Natural killer cell (primary cell): ENCODE measurements around the gene HDAC4. TPM values are rescaled to one million over a fixed set of nuclear protein-coding genes. Genes with fewer than 3 reads are reported as not detected.

ENCODE experiments used
- ATAC-seq, 3 donors: fragments of 150-1000 bp in 2 of 3; fragments of 200-7000 bp in 1 of 3; cut with Tn5 transposase; 1 replicate in 1 of 3; 2 replicates in 2 of 3; pipeline ENCODE4 v1.10.0; 2021; ENCODE audit warnings: mild to moderate bottlenecking in 2 of 3, moderate library complexity in 2 of 3
- DNase-seq, 2 donors: peaks; one replicate each; pipeline versions ENCODE4 v3.0.0 to v3.0.0-alpha.2; 2013 to 2021; ENCODE audit warnings: mixed read lengths in 1 of 2
- H3K27ac ChIP-seq: one replicate; pipeline ENCODE4 v1.5.1; 2013; ENCODE audit warnings: mild to moderate bottlenecking, low read length
- H3K27me3 ChIP-seq: one replicate; pipeline ENCODE4 v1.6.1; 2013; ENCODE audit warnings: low read length; ENCODE audit not compliant: control insufficient read depth, insufficient read depth
- H3K36me3 ChIP-seq: one replicate; pipeline ENCODE4 v1.6.1; 2013; ENCODE audit warnings: low read length; ENCODE audit not compliant: control insufficient read depth, insufficient read depth
- H3K4me1 ChIP-seq: one replicate; pipeline ENCODE4 v1.6.1; 2013; ENCODE audit warnings: low read length; ENCODE audit not compliant: control insufficient read depth, insufficient read depth
- H3K4me3 ChIP-seq: one replicate; pipeline ENCODE4 v1.5.1; 2013; ENCODE audit warnings: low read length
- H3K9me3 ChIP-seq: one replicate; pipeline ENCODE4 v1.6.1; 2013; ENCODE audit warnings: low read length; ENCODE audit not compliant: control insufficient read depth, insufficient read depth
- H3K27ac Mint-ChIP-seq, 2 donors: one replicate each; pipeline ENCODE4 v1.8.0; 2022; ENCODE audit warnings: mild to moderate bottlenecking in 2 of 2, mixed read lengths in 2 of 2, moderate library complexity in 1 of 2
- H3K27me3 Mint-ChIP-seq, 2 donors: one replicate each; pipeline ENCODE4 v1.8.0; 2022; ENCODE audit warnings: low read depth in 2 of 2, mixed read lengths in 2 of 2
- H3K36me3 Mint-ChIP-seq: one replicate; pipeline ENCODE4 v1.8.0; 2022; ENCODE audit warnings: mixed read lengths
- H3K4me1 Mint-ChIP-seq, 2 donors: one replicate each; pipeline ENCODE4 v1.8.0; 2022; ENCODE audit warnings: mixed read lengths in 2 of 2
- H3K4me3 Mint-ChIP-seq: one replicate; pipeline ENCODE4 v1.8.0; 2022; ENCODE audit warnings: mild to moderate bottlenecking, moderate library complexity, mixed read lengths
- H3K9me3 Mint-ChIP-seq, 2 donors: one replicate each; pipeline ENCODE4 v1.8.0; 2022; ENCODE audit warnings: mixed read lengths in 2 of 2
- CTCF ChIP-seq: fragments of 200-600 bp; IDR thresholded peaks from one replicate; pipeline ENCODE4 v1.8.0; 2022; ENCODE audit warnings: antibody characterized with exemption
- WGBS: methylation state at CpG from one replicate; pipeline ENCODE4 v1.1.7; 2013; ENCODE audit warnings: missing lambda C conversion rate; ENCODE audit not compliant: insufficient coverage; 5-methylcytosine and 5-hydroxymethylcytosine counted together
- intact Hi-C: fragments of 100-400 bp; cut with micrococcal nuclease; formaldehyde crosslinking; loops from one replicate; pipeline ENCODE4 v1.14.2; 2022
- total RNA-seq, 4 donors: library from RNA; stranded (reverse); fragments of 120-200 nt in 1 of 4; gene quantifications; one replicate each; pipeline versions ENCODE4 v1.2.3 to v1.2.4, GENCODE V29; 2013 to 2022

Gene HDAC4
- total RNA-seq, 3 donors from 2014 or later (not counting 1 experiment from before 2014, with no cell fraction given) = 74.9 to 105 (median 100) TPM

GRCh38 chr2:239249776-239250175 lies 151.0 kb downstream of the HDAC4 start:
- no peak overlapping the region for H3K27ac ChIP-seq
- no peak overlapping the region for H3K4me3 ChIP-seq
- peaks cover 61% of the 10 kb centered on the region in 2 donors for H3K4me1 Mint-ChIP-seq
- no peaks in the 10 kb centered on the region for H3K27me3 ChIP-seq
- peaks cover 28% of the 10 kb centered on the region for H3K4me1 ChIP-seq
- H3K27ac Mint-ChIP-seq = no peak overlapping the region
- intact Hi-C loops = no loop called here
- H3K36me3 Mint-ChIP-seq = no peaks in the 10 kb centered on the region
- H3K27me3 Mint-ChIP-seq = no peaks in the 10 kb centered on the region
- H3K9me3 ChIP-seq = no peaks in the 10 kb centered on the region
- peaks cover 7% of the 10 kb centered on the region for H3K36me3 ChIP-seq
- no peak for TF ChIP-seq CTCF
- no peak for ATAC-seq
- 81% methylated on average over 17 of the region's 17 CpGs for WGBS
- no peak overlapping the region for H3K4me3 Mint-ChIP-seq
- no peak for DNase-seq
- H3K9me3 Mint-ChIP-seq = no peaks in the 10 kb centered on the region

GRCh38 chr2:239249048-239249447 lies 151.8 kb downstream of the HDAC4 start:
- ATAC-seq = no peak
- Histone ChIP-seq H3K36me3 (peaks cover 7% of the 10 kb centered on the region), H3K9me3 (no peaks in the 10 kb centered on the region), H3K4me1 (peaks cover 28% of the 10 kb centered on the region), H3K27ac (no peak overlapping the region), H3K4me3 (no peak overlapping the region), H3K27me3 (no peaks in the 10 kb centered on the region)
- Mint-ChIP-seq H3K4me3 (no peak overlapping the region), H3K27me3 (no peaks in the 10 kb centered on the region), H3K36me3 (no peaks in the 10 kb centered on the region), H3K4me1 (peaks cover 60 to 61% of the 10 kb centered on the region in 2 donors), H3K9me3 (no peaks in the 10 kb centered on the region), H3K27ac (peak overlapping the region in 1 of 2 donors; percentile 29)
- intact Hi-C loops = no loop called here
- WGBS = 97% methylated on average over 17 of the region's 17 CpGs
- DNase-seq = no peak
- TF ChIP-seq CTCF = no peak

- Mint-ChIP-seq H3K36me3 (no peaks in the 10 kb centered on the region), H3K27me3 (no peaks in the 10 kb centered on the region), H3K27ac (peak overlapping the region in 1 of 2 donors; percentile 58), H3K4me1 (peaks cover 50 to 56% of the 10 kb centered on the region in 2 donors), H3K4me3 (no peak overlapping the region), H3K9me3 (no peaks in the 10 kb centered on the region)
- intact Hi-C loops = no loop called here
- H3K27me3 ChIP-seq = no peaks in the 10 kb centered on the region
- TF ChIP-seq CTCF = no peak
- no peak for DNase-seq
- H3K4me3 ChIP-seq = no peak overlapping the region
- ATAC-seq = peak in 1 of 3 donors; percentile 72
- no peaks in the 10 kb centered on the region for H3K9me3 ChIP-seq
- no peak overlapping the region for H3K27ac ChIP-seq
- peaks cover 19% of the 10 kb centered on the region for H3K4me1 ChIP-seq
- WGBS = 68% methylated on average over 27 of the region's 31 CpGs
- H3K36me3 ChIP-seq = peaks cover 7% of the 10 kb centered on the region
Observed at GRCh38 chr2:239247401-239248245, 153.2 kb downstream of the HDAC4 start.
